ENCODE results near the gene LGALS13.
"Not testable (repeated sequence)": the region's sequence is repeated elsewhere in the genome, so short reads cannot be mapped to it uniquely, and the experiment has no call there.

Gene LGALS13

DNA sequence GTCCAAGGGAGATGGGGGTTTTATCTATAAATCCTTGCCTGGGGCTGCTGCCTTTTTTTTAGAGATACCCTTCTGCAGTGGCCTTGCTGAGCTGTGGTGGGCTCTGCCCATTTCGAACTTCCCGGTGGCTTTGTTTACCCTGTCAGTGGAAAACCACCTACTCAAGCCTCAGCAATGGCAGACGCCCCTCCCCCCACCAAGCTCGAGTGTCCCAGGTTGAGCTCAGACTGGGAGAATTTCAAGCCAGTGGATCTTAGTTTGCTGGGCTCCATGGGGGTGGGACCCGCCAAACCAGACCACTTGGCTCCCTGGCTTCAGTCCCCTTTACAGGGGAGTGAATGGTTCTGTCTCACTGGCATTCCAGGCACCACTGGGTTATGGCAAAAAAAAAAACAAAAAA lies 21.6 kb downstream of the LGALS13 start:
- no peak for DNase-seq

DNA sequence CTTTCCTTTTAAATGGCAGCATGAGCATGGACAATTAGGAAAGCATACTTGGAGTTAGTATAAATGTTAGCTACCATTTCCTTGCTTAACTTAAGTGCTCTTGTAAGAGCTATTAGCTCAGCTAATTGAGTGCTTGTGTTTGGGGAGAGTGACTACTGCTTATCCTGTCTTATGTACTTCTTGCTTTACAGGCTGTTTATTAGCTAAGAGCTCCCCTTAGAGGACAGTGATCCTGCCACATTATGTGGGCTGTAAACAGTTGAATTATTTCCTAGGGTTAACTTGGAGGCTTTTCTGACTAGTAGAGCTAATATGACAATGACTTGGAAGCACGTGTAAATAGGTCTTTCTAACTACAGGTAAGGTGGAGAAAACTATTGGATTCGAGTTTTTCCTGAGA lies 25.3 kb downstream of the LGALS13 start:
- DNase-seq: not testable (repeated sequence)

DNA sequence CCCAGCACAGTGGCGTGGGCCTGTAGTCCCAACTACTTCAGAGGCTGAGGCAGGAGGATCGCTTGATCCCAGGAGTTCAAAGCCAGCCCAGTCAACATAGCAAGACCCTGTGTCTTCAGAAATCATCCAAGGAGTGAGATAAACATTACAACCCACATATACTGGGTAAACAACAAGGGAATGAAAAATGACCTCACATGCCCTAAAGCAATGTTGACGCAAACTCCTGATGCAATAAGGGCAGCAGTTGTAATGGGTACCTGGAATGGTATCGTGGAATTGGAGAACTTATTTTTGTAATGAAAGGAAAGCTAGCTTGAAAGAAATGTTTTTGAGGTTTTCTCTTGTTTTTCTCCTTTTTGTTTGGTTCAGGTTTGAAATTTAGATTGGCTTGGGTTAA lies 28.9 kb downstream of the LGALS13 start:
- DNase-seq: no peak

DNA sequence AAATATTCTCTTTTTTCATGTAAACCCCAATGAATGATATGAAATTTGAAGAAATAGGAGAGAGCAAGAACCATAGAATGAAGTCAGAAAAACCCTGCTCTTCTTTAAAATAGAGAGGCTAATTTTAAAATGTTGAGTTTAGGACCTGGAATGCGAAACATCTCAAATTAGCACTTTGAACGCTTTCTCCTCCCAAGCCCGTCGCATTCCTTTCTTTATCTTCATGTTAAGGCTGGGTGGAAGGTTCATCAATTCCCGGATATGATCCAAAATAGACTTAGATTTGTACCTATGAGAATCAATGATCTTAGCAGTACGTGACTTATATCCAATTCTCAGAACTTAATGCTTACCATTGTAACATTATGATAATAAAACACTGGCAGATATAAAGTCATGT lies 29.3 kb downstream of the LGALS13 start:
- DNase-seq: no peak

DNA sequence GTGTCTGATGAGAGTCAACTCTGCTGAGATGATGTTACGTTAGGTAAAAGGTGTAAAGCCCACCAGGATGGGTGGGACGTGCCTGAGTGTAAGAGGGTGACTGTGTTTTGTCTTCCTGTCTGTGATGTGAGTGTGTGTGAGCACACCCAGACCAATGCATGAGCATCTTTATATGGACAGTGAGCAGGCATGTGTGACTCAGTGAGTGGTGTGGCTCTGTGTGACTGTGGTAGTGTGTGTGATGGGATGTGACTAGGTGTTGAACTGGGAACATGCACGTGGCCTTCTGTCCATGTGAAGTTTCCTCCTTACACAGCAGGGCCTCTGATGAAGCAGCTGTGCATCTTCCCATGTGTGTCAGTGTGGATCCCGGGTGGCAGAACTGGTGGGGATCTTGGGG lies 35.6 kb downstream of the LGALS13 start:
- DNase-seq: no peak

DNA sequence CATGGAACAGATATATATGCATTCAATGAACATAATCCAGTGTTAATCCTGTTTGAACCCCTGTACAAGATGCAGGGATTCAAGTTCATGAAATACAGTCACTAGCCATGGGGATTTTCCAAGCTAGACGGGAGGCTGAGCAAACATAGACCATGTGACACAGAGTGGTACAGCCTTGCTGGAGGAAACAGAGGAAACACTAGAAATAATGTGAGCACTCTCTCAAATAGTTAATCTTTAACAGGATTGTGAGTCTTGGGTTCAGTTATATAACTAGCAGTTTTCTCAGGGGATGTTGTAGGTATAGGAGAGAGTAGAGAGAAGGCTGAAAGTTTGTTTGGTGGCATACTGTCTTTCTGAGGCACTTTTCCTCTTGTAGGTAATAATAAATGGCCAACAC lies 39.4 kb downstream of the LGALS13 start:
- DNase-seq: no peak

DNA sequence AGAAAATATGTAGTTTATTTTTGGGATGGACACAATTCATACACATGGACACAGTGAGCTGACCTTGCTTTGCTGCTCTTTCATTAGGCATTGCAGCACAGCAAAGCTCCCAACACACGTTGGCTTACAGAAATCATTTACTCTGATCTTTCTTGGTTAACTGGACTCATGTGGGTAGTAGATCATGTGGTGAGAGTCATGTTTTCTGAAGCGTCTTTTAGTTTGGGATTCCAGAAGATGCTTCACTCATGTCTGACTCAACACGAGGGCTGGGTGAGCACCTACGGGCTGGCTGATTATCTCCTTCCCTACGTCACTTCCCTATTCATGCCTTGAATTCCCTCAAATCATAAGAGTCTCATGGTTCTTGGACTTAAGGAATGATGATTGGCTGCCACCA lies 41.3 kb downstream of the LGALS13 start:
- DNase-seq: no peak

DNA sequence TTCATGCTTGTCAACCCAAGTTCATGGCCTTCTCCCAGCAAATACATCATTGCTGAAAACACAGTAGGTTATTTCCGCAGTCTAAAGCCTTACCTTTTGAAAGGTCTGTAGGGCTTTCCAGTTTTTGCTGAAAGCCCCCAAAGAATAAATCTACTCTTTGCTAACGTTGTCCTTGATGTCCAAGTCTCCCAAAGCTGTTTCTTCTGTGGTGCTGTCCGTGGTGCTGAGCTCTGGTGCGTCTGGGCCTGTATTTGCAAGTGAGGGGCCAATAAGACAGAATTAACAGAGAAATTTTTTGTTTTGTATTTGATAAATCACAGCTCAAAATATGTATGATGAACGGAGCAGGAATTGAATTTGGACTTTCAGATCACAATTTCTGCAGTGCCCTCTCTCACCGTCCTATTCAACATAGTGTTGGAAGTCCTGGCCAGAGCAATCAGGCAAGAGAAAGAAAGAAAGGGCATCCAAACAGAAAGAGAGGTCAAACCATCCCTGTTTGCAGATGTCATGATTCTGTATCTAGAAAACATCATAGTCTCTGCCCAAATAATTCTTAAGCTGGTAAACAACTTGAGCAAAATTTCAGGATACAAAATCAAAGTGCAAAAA lies 43.6 kb downstream of the LGALS13 start:
- DNase-seq: no peak

DNA sequence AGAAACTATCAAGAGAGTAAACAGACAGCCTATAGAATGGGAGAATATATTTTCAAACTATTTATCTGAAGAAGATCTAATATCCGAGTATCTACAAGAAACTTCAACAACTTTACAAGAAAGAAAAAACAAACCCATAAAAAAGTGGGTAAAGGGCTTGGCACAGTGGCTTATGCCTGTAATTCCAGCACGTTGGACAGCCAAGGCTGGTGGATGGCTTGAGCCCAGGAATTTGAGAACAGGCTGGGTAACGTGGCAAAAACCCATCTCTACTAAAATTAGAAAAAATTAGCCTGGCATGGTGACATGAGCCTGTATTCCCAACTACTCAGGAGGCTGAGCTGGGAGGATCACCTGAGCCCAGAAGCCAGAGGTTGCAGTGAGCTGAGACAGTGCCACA lies 45.6 kb downstream of the LGALS13 start:
- no peak for DNase-seq

DNA sequence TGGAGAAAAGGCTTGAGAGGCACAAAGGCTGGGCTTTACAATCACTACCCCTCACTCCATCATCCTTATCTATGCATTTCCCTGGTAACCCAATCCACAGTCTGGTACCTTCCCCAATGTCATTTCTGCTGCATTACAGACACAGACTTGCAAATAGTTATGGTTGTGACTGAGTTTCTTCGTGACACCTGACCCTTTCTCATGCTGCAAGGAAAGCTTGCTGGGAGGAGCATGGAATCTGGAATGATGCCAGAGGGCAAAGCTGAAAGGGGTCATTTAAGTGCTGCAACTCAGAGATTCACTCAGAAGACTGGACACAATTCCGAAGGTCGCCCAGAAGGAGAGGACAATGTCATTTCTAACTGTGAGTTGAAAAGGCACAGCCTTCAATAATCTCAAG lies 53.3 kb downstream of the LGALS13 start, which contains the start of gene LGALS16:
TSS of gene LGALS16 (plus strand) at position 301 of the 400 bp plus-strand sequence. CDS start at position 350, 49 bp downstream.
- no peak for DNase-seq
